Measurements from ENCODE around the gene SFI1.

Gene SFI1

DNA sequence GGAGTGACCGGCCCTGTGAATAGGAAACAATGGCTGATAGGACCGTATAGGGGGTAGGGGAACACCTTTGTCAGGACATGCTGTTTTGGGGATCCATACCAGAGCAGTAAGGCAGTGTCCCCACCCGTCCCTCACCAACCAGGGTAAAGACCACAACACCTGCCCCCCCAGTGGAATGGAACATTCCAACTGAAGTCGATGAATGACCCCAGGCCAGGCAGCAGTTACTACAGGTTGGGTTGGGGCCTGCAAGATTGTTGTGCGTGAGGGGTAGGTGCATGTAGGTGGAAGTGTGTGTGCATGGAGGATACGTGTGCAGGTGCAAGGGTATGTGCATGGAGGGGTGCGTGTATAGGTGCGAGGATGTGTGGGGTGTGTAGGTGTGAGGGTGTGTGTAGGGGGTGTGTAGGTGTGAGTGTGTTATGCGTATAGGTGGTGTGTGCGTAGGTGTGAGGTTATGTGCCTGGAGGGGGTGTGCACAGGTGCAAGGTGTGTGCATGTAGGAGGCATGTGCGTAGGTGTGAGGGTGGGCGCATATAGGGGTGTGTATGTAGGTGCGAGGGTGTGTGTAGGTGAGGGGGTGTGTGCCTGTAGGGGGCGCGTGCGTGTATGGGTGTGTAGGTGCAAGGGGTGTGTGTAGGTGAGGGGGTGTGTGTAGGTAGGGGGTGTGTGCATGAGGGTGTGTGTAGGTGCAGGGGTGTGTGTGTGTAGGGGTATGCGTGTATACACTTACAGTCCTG, 132.8 kb downstream of the SFI1 start:
- TF ChIP-seq, protein P1, sequence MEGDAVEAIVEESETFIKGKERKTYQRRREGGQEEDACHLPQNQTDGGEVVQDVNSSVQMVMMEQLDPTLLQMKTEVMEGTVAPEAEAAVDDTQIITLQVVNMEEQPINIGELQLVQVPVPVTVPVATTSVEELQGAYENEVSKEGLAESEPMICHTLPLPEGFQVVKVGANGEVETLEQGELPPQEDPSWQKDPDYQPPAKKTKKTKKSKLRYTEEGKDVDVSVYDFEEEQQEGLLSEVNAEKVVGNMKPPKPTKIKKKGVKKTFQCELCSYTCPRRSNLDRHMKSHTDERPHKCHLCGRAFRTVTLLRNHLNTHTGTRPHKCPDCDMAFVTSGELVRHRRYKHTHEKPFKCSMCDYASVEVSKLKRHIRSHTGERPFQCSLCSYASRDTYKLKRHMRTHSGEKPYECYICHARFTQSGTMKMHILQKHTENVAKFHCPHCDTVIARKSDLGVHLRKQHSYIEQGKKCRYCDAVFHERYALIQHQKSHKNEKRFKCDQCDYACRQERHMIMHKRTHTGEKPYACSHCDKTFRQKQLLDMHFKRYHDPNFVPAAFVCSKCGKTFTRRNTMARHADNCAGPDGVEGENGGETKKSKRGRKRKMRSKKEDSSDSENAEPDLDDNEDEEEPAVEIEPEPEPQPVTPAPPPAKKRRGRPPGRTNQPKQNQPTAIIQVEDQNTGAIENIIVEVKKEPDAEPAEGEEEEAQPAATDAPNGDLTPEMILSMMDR (IDR thresholded peaks at IDR 0.05; ENCODE audit: insufficient read depth, missing control alignments) = no peak
- FAIRE-seq = no peak
- DNase-seq (ENCODE audit: insufficient read length, low spot score) = no peak

DNA sequence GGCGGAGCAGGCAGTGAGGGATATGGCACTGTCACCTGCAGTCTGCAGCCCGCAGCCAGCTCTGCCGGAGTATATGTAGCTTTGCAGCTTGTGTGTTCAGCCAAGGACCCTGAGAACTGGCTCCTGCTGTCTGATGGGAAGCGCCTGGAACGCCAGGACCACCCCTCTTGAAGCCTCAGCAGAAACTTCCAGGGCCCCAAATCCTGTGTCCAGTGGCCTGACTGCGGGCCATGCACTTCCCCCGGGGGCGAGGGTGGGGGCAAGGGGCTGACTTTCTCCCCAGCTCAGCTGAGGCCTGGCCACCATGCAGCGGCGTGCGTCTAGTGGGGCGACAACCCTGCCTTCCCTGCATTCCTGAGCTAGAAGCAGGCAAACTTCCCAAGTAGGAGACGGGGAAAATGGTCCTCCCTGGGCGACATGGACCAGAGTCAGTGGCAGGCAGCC, 133.4 kb downstream of the SFI1 start:
- TF ChIP-seq, protein P1 (IDR thresholded peaks at IDR 0.05; ENCODE audit: insufficient read depth, missing control alignments) = no peak
- DNase-seq (ENCODE audit: insufficient read length, low spot score) (no peak), FAIRE-seq (no peak)

DNA sequence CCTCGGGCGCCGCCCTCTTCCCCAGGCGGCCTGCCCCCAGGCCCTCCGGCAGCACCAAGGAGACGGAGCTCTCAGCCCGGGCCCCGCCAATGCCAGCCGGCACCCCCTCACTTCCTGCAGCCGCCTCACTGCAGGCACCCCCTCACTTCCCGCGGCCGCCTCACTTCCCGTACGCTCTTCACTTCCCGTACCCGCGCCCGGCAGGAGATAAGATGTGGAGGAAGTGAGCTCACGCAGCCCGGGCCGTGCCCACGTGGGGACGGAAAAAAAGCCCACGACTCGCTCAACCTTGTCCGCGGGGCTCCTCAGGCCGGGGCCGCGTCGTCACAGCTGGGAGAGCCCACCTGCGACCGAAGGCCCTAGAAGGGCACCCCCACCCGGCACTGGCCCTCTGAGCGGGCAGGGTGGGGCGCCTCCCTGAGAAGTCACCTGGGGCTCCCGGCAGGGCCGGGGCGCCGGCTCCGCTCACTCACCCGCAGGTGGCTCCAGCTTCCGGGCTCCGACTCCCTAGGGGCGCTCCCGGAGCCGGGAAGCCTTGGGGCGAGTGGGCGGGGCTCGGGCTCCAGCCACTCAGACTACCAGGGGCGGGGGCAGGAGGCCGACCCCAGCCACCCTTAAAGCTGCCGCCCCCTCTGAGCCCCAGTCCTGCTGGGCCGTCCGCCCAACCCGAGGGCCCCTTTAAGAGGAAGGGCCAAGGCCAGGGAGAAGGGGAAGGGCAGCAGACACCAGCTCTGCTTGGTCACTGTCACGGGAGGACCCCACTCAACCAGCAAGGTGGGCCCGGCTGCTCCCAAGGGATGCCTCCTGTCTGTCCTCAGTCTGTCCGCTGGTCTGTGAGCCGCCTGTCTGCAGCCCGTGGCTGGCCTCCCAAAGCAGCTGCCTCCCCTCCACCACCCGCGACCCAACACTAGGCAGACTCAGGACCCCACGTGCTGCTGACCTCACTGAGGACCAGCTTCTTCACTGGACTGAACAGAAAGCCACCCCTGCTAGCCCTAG, 134.3 kb downstream of the SFI1 start:
- FAIRE-seq (no peak), DNase-seq (ENCODE audit: insufficient read length, low spot score) (peak; percentile 79)
- TF ChIP-seq, protein P1 (IDR thresholded peaks at IDR 0.05; ENCODE audit: insufficient read depth, missing control alignments) = no peak

DNA sequence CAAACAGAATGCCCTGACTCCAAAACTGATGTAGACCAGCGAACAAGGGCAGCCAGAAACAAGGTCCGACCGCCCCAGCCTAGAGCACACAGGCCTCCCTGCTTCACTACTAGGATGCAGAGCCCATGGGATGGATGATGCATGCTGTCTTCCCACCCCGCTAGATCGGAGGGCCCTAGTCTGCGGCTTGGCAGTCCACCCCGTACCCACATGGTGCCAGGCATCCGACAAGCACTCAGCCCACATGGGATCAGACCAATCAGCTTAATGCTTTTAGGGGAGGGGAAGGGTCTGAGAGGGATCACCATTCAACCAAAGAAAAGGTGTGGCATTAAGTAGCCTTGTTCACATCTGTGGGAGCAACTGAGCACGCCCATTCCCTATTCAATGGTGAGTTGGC, 135.1 kb downstream of the SFI1 start:
- TF ChIP-seq, protein P1 (IDR thresholded peaks at IDR 0.05; ENCODE audit: insufficient read depth, missing control alignments) = no peak
- FAIRE-seq (no peak), DNase-seq (ENCODE audit: insufficient read length, low spot score) (no peak)

DNA sequence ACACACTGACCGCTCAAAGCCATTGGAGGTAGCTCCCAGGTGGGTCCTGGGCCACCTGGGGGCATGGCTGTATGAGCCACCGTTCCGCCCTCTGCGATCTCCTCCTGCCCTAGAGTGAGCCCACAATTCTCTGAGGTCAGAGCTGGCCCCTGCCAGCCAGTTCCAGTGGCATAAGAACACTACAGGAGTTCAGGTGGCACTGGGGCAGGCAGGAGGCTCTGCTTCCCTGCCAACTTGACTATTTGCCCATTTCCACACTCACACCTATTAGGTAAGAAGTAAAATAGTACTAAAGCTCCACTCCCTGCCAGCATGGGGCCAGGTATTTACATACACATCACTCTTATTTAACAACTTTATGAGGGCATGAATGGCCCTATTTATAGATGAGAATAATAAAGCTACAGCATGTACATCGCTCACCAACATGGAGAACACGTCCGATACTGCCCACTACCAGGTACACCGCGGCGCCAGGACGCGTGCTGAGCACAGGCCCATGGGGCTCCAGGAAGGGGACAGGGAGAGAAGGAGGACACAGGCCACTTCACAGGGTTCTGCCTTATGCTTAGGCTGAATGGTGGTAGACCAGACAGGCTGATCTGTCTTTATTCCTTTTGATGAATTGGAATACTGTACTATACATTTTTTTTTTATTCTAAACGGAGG, 139.4 kb downstream of the SFI1 start:
- FAIRE-seq (no peak), DNase-seq (ENCODE audit: insufficient read length, low spot score) (no peak)
- TF ChIP-seq, protein P1 (IDR thresholded peaks at IDR 0.05; ENCODE audit: insufficient read depth, missing control alignments) = no peak

DNA sequence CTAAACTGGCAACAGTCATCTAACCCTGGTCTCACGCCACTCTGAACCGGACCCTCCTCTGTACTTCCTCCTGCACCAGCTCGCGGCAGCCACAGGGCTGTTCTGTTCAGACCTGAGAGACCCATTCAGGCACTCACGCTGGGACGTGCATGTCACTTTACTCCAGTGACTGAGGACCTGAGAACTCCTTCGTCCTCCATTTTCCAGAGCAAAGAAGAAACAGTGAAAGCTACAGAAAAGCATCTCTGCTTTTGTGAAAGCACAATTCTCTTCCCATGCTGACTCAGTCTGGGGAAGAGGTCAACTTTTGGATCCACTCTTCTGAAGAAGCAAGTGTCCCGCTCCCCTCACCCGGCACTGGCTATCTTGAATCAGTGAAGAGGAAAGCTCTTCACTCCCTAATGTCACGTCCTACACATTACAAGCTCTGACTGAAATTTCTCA, 141.1 kb downstream of the SFI1 start:
- TF ChIP-seq, protein P1 (IDR thresholded peaks at IDR 0.05; ENCODE audit: insufficient read depth, missing control alignments) = no peak
- DNase-seq (ENCODE audit: insufficient read length, low spot score) (no peak), FAIRE-seq (no peak)

Data from D721Med (cell line).